NCI-H1436 (cell line): ENCODE results near the gene RNF220.

ENCODE experiments used
- DNase-seq: peaks from one replicate; lab custom pipeline; 2025; lab: John Stamatoyannopoulos, UW

Gene RNF220

GRCh38 chr1:44405031-44405797, at the start of gene RNF220:
Gene RNF220 (plus strand): TSS chr1:44405255.
- DNase-seq: peak; percentile 13

- no peak for DNase-seq
These were observed 49.3 kb upstream of the RNF220 start for GRCh38 chr1:44355582-44356305.

GRCh38 chr1:44357710-44358109, 47.3 kb upstream of the RNF220 start:
- no peak for DNase-seq

- DNase-seq: no peak
These were observed 45.7 kb upstream of the RNF220 start for GRCh38 chr1:44359234-44359935.

- DNase-seq: no peak
These were observed 43.6 kb upstream of the RNF220 start for GRCh38 chr1:44361478-44361877.

GRCh38 chr1:44366371-44366975, 38.6 kb upstream of the RNF220 start:
- DNase-seq: no peak

- DNase-seq: no peak
These were observed 37.1 kb upstream of the RNF220 start for GRCh38 chr1:44367944-44368343.

GRCh38 chr1:44368471-44369151, 36.4 kb upstream of the RNF220 start:
- no peak for DNase-seq

- no peak for DNase-seq
These were observed 33.8 kb upstream of the RNF220 start for GRCh38 chr1:44371206-44371605.

GRCh38 chr1:44375547-44375946, 29.5 kb upstream of the RNF220 start:
- no peak for DNase-seq

- DNase-seq: peak; percentile 15
These were observed 26.9 kb upstream of the RNF220 start for GRCh38 chr1:44377925-44378784.

GRCh38 chr1:44380666-44381177, 24.3 kb upstream of the RNF220 start:
- DNase-seq: no peak

- no peak for DNase-seq
These were observed 16.5 kb upstream of the RNF220 start for GRCh38 chr1:44388551-44388950.

GRCh38 chr1:44389437-44389836, 15.6 kb upstream of the RNF220 start:
- DNase-seq: no peak

GRCh38 chr1:44390277-44390676, 14.8 kb upstream of the RNF220 start:
- DNase-seq: no peak

- DNase-seq: no peak
These were observed 3.5 kb upstream of the RNF220 start for GRCh38 chr1:44401256-44402228.

- DNase-seq: no peak
These were observed 1.0 kb downstream of the RNF220 start for GRCh38 chr1:44405798-44406736.

GRCh38 chr1:44406737-44407429, 1.8 kb downstream of the RNF220 start:
- DNase-seq: no peak
